SK-N-SH treated with all-trans-retinoic acid at 6 μM for 48 hours (cell line): Measurements from ENCODE around the gene ZNF316.
A peak's percentile ranks its signal among the peaks of the same experiment; 100 is the strongest.

Experiments
- ATAC-seq: fragments of 200-7000 bp; cut with Tn5 transposase; 3 replicates; pipeline ENCODE4 v1.9.1; 2020; ENCODE audit warnings: mild to moderate bottlenecking, moderate library complexity
- ARNTL ChIP-seq: fragments of 450-650 bp; formaldehyde crosslinking; IDR thresholded peaks from 2 replicates; pipeline ENCODE4 v1.5.0; 2020; ENCODE audit warnings: low read depth, mild to moderate bottlenecking, moderate library complexity, borderline replicate concordance
- BACH2 ChIP-seq: fragments of 250-450 bp; sonication (Bioruptor Pico); IDR thresholded peaks from 2 replicates; pipeline ENCODE4 v1.9.0; 2021; ENCODE audit warnings: mild to moderate bottlenecking, borderline replicate concordance
- CSDC2 ChIP-seq: fragments of 250-450 bp; sonication (Bioruptor Pico); IDR thresholded peaks from 2 replicates; pipeline ENCODE4 v1.5.0; 2020; ENCODE audit warnings: mild to moderate bottlenecking, moderate library complexity
- GLIS3 ChIP-seq: fragments of 250-450 bp; sonication (Bioruptor Pico); IDR thresholded peaks from 2 replicates; pipeline ENCODE4 v1.5.0; 2020; ENCODE audit warnings: mild to moderate bottlenecking, moderate library complexity
- ISL1 ChIP-seq: fragments of 250-450 bp; sonication (Bioruptor Pico); IDR thresholded peaks from 2 replicates; pipeline ENCODE4 v2.1.2; 2022; ENCODE audit warnings: mild to moderate bottlenecking, moderate library complexity
- OSR1 ChIP-seq: fragments of 250-450 bp; sonication (Bioruptor Pico); IDR thresholded peaks from 2 replicates; pipeline ENCODE4 v1.8.0; 2022; ENCODE audit warnings: moderate library complexity, mild to moderate bottlenecking, inconsistent platforms
- POU6F1 ChIP-seq: fragments of 250-450 bp; sonication (Bioruptor Pico); IDR thresholded peaks from 2 replicates; pipeline ENCODE4 v1.8.0; 2021; ENCODE audit warnings: low read depth, mild to moderate bottlenecking, moderate library complexity, borderline replicate concordance
- PPARA ChIP-seq: fragments of 250-450 bp; sonication (Bioruptor Pico); IDR thresholded peaks from 2 replicates; pipeline ENCODE4 v1.5.0; 2020; ENCODE audit warnings: mild to moderate bottlenecking, borderline replicate concordance
- SNAI2 ChIP-seq: fragments of 250-450 bp; sonication (Bioruptor Pico); IDR thresholded peaks from 2 replicates; pipeline ENCODE4 v1.5.0; 2020; ENCODE audit warnings: mild to moderate bottlenecking, moderate library complexity
- TCF4 ChIP-seq: fragments of 250-450 bp; sonication (Bioruptor Pico); IDR thresholded peaks from 2 replicates; pipeline ENCODE4 v1.8.0; 2021; ENCODE audit warnings: mild to moderate bottlenecking, moderate library complexity, borderline replicate concordance
- TOX ChIP-seq: fragments of 250-450 bp; sonication (Bioruptor Pico); IDR thresholded peaks from 2 replicates; pipeline ENCODE4 v1.8.0; 2021; ENCODE audit warnings: mild to moderate bottlenecking, moderate library complexity, borderline replicate concordance
- ZFP3 ChIP-seq: fragments of 250-450 bp; sonication (Bioruptor Pico); IDR thresholded peaks from 2 replicates; pipeline ENCODE4 v1.5.0; 2020; ENCODE audit warnings: mild to moderate bottlenecking, moderate library complexity
- ZFP30 ChIP-seq: fragments of 450-650 bp; formaldehyde crosslinking; IDR thresholded peaks from 2 replicates; pipeline ENCODE4 v1.5.0; 2022; ENCODE audit warnings: mild to moderate bottlenecking, moderate library complexity
- ZNF565 ChIP-seq: fragments of 450-650 bp; formaldehyde crosslinking; conservative IDR thresholded peaks from 2 replicates; pipeline ENCODE4 v1.5.0; 2020; ENCODE audit warnings: low read depth, mild to moderate bottlenecking, moderate library complexity
- ZNF70 ChIP-seq: fragments of 450-650 bp; formaldehyde crosslinking; IDR thresholded peaks from 2 replicates; pipeline ENCODE4 v1.5.0; 2020; ENCODE audit warnings: mild to moderate bottlenecking, moderate library complexity
- ZNF8 ChIP-seq: fragments of 450-650 bp; formaldehyde crosslinking; IDR thresholded peaks from 2 replicates; pipeline ENCODE4 v1.5.0; 2020; ENCODE audit warnings: mild to moderate bottlenecking, moderate library complexity
- TF ChIP-seq, protein P1 (sequence below): fragments of 250-450 bp; sonication (Bioruptor Pico); IDR thresholded peaks from 2 replicates; pipeline ENCODE4 v1.5.1; 2021; ENCODE audit warnings: mild to moderate bottlenecking, moderate library complexity
- TF ChIP-seq, protein P2 (sequence below): fragments of 250-450 bp; sonication (Bioruptor Pico); IDR thresholded peaks from 2 replicates; pipeline ENCODE4 v1.5.0; 2020; ENCODE audit warnings: mild to moderate bottlenecking, moderate library complexity
- TF ChIP-seq, protein P3 (sequence below): fragments of 250-450 bp; sonication (Bioruptor Pico); IDR thresholded peaks from 2 replicates; pipeline ENCODE4 v1.5.1; 2020; ENCODE audit warnings: low read depth, mild to moderate bottlenecking, moderate library complexity

The ZNF316 gene

GRCh38 chr7:6614953-6615722 is 22.0 kb upstream of the ZNF316 start, which contains the start of gene ZNF853:
Gene ZNF853, plus strand, starts transcription at chr7:6615610. Its CDS starts 565 bp downstream, at chr7:6616175.
- peak; percentile 55 for ATAC-seq
- TF ChIP-seq OSR1 (CRISPR knock-in tag) = no peak
- no peak for TF ChIP-seq CSDC2 (CRISPR knock-in tag)
- TF ChIP-seq SNAI2 (CRISPR knock-in tag) = no peak
- TF ChIP-seq, protein P1, sequence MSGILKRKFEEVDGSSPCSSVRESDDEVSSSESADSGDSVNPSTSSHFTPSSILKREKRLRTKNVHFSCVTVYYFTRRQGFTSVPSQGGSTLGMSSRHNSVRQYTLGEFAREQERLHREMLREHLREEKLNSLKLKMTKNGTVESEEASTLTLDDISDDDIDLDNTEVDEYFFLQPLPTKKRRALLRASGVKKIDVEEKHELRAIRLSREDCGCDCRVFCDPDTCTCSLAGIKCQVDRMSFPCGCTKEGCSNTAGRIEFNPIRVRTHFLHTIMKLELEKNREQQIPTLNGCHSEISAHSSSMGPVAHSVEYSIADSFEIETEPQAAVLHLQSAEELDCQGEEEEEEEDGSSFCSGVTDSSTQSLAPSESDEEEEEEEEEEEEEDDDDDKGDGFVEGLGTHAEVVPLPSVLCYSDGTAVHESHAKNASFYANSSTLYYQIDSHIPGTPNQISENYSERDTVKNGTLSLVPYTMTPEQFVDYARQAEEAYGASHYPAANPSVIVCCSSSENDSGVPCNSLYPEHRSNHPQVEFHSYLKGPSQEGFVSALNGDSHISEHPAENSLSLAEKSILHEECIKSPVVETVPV (CRISPR knock-in tag) = no peak
- TF ChIP-seq POU6F1 (CRISPR knock-in tag) = no peak
- no peak for TF ChIP-seq ISL1 (CRISPR knock-in tag)
- TF ChIP-seq ZFP30 (CRISPR knock-in tag) = no peak
- no peak for TF ChIP-seq ARNTL (CRISPR knock-in tag)
- no peak for TF ChIP-seq PPARA (CRISPR knock-in tag)
- TF ChIP-seq GLIS3 = no peak
- TF ChIP-seq ZNF8 = no peak

DNA sequence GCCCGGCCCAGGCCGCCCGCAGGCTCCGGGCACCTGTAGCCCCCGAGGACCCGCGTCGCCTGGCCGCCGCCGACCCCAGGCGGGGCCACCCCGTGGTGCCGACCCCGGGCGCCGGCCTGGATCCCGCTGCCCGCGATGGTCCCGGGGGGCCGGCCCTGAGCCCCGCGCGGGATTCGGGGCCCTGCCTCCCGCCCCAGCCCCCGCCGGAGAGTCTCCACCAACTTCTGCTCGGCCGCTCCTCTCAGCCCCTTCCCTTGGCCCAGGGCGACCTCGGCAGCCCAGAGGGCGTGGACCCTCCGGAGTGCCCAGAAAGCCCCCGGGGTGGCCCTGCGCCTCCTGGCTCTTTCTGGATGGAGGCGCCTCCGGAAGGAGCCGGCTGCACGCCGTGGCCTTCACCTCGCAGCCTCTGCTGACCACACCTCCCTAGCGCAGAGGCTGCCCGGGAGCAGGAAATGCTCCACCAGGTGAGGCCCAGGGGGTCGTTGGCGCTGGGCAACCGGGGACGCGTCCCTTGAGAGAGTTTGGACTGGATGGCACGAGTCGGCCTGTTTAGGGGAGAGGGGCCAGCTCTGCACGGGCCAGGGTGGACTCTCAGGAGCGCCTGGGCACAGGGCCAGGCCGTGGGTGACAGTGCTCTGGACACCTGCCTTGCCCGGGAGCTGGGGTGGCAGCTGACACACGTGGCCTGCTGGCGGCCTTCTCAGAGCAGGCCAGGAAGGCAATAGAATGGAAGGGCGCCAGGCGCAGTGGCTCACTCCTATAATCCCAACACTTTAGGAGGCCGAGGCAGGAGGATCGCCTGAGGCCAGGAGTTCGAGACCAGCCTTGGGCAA is 21.2 kb upstream of the ZNF316 start:
- TF ChIP-seq, protein P1 (CRISPR knock-in tag) = no peak
- TF ChIP-seq ZFP3 (CRISPR knock-in tag) = peak; percentile 90
- ATAC-seq = peak; percentile 68

- ATAC-seq = no peak
- TF ChIP-seq TCF4 (CRISPR knock-in tag) = no peak
- TF ChIP-seq, protein P1 (CRISPR knock-in tag) = no peak
- TF ChIP-seq TOX (CRISPR knock-in tag) = no peak
- TF ChIP-seq OSR1 (CRISPR knock-in tag) = no peak
- TF ChIP-seq BACH2 (CRISPR knock-in tag) = no peak
- TF ChIP-seq ISL1 (CRISPR knock-in tag) = no peak
- no peak for TF ChIP-seq ZNF8
- TF ChIP-seq ZNF565 (CRISPR knock-in tag) = no peak
Observed at GRCh38 chr7:6616854-6617643, 20.1 kb upstream of the ZNF316 start.

DNA sequence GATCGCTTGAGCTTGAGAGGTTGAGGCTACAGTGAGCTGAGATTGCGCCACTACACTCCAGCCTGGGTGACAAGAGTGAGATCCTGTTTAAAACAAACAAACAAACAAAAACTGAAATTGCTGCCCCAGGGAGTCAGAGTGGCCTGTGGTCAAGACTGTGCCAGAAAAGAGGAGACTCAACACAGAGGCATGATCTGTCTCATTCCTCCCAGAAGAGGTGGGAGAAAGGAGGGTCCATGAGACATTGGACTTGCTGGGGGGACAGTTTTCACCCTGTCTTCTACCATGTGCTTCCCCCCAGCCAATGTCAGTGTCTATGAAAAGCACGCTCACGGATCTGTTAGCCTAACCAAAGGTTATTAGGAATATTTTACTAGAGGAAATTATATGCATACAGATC is 18.5 kb upstream of the ZNF316 start:
- ATAC-seq = no peak
- TF ChIP-seq, protein P2, sequence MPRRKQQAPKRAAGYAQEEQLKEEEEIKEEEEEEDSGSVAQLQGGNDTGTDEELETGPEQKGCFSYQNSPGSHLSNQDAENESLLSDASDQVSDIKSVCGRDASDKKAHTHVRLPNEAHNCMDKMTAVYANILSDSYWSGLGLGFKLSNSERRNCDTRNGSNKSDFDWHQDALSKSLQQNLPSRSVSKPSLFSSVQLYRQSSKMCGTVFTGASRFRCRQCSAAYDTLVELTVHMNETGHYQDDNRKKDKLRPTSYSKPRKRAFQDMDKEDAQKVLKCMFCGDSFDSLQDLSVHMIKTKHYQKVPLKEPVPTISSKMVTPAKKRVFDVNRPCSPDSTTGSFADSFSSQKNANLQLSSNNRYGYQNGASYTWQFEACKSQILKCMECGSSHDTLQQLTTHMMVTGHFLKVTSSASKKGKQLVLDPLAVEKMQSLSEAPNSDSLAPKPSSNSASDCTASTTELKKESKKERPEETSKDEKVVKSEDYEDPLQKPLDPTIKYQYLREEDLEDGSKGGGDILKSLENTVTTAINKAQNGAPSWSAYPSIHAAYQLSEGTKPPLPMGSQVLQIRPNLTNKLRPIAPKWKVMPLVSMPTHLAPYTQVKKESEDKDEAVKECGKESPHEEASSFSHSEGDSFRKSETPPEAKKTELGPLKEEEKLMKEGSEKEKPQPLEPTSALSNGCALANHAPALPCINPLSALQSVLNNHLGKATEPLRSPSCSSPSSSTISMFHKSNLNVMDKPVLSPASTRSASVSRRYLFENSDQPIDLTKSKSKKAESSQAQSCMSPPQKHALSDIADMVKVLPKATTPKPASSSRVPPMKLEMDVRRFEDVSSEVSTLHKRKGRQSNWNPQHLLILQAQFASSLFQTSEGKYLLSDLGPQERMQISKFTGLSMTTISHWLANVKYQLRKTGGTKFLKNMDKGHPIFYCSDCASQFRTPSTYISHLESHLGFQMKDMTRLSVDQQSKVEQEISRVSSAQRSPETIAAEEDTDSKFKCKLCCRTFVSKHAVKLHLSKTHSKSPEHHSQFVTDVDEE (CRISPR knock-in tag) = no peak
- TF ChIP-seq, protein P3, sequence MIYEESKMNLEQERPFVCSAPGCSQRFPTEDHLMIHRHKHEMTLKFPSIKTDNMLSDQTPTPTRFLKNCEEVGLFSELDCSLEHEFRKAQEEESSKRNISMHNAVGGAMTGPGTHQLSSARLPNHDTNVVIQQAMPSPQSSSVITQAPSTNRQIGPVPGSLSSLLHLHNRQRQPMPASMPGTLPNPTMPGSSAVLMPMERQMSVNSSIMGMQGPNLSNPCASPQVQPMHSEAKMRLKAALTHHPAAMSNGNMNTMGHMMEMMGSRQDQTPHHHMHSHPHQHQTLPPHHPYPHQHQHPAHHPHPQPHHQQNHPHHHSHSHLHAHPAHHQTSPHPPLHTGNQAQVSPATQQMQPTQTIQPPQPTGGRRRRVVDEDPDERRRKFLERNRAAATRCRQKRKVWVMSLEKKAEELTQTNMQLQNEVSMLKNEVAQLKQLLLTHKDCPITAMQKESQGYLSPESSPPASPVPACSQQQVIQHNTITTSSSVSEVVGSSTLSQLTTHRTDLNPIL (CRISPR knock-in tag) = no peak
- TF ChIP-seq ZFP30 (CRISPR knock-in tag) (no peak), TOX (CRISPR knock-in tag) (no peak), ZNF70 (CRISPR knock-in tag) (no peak), SNAI2 (CRISPR knock-in tag) (no peak)
- TF ChIP-seq, protein P1 (CRISPR knock-in tag) = no peak
